ENCODE results near the gene JAM2. TPM values are rescaled to one million over a fixed set of nuclear protein-coding genes. Genes with fewer than 3 reads are reported as not detected.

JAM2 gene
- total and polyA plus RNA-seq, 4 experiments from 2014 or later = 0.39 to 0.67 TPM; not detected in 2

GRCh38 chr21:25643486-25643885 lies 4.4 kb downstream of the JAM2 start:
- no peaks in the 10 kb centered on the region for H3K9me3 ChIP-seq (ENCODE audit: control insufficient read depth in 1 of 2, low read length in 2 of 2)
- H3K36me3 Mint-ChIP-seq = no peaks in the 10 kb centered on the region
- peaks cover 9 to 10% of the 10 kb centered on the region in 2 donors for H3K27me3 Mint-ChIP-seq
- peaks cover 3% of the 10 kb centered on the region for H3K27me3 ChIP-seq (ENCODE audit: insufficient read depth, low read length)
- H3K27ac ChIP-seq (ENCODE audit: low read depth, low read length) = no peak overlapping the region
- intact Hi-C loops (cut with micrococcal nuclease) = no loop called here
- ChIA-PET CTCF (ENCODE audit: partially characterized antibody) (no interaction called here), POLR2A (ENCODE audit: partially characterized antibody) (no interaction called here)
- no peak overlapping the region for H3K27ac Mint-ChIP-seq
- no peaks in the 10 kb centered on the region for H3K36me3 ChIP-seq (ENCODE audit: insufficient read depth, low read length)
- H3K4me3 ChIP-seq (ENCODE audit: low read length in 2 of 2) = no peak overlapping the region
- peaks cover 9 to 17% (median 12%) of the 10 kb centered on the region in 4 donors for H3K4me1 Mint-ChIP-seq
- no peaks in the 10 kb centered on the region for H3K9me3 Mint-ChIP-seq
- no peak overlapping the region for H3K4me3 Mint-ChIP-seq
- peaks cover 14% of the 10 kb centered on the region for H3K4me1 ChIP-seq (ENCODE audit: insufficient read depth, low read length)
- no peak for DNase-seq

DNA sequence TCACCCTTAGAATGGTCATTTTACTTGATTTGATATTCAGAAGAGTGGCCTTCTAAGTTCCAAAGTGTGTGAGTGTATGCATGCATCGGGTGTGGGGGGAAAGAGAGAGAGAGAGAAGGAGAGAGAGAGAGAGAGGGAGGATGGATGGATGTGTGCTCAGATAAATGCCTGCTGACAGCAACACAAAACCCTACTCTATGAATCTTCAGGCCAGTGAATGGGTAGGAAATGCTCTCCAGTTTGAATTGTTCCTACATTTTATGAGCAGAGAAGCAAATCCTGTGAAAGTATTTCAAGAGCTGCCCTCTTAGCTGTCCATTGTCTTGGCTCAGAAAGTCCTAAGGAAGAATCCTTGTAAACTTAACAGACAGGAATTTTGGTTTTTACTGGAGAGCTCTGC lies 7.4 kb downstream of the JAM2 start:
- H3K9me3 ChIP-seq (ENCODE audit: control insufficient read depth in 1 of 2, low read length in 2 of 2) = no peaks in the 10 kb centered on the region
- no peak overlapping the region for H3K4me3 Mint-ChIP-seq
- peaks cover 3 to 4% of the 10 kb centered on the region in 2 donors for H3K27me3 Mint-ChIP-seq
- H3K36me3 Mint-ChIP-seq = no peaks in the 10 kb centered on the region
- peak overlapping the region in 2 of 7 donors; percentile 16 to 62 for H3K27ac Mint-ChIP-seq
- CTCF ChIA-PET (ENCODE audit: partially characterized antibody) = no interaction called here
- H3K27ac ChIP-seq (ENCODE audit: low read depth, low read length) = no peak overlapping the region
- no peaks in the 10 kb centered on the region for H3K9me3 Mint-ChIP-seq
- H3K4me1 Mint-ChIP-seq = no peaks in the 10 kb centered on the region
- POLR2A ChIA-PET (ENCODE audit: partially characterized antibody) = no interaction called here
- H3K4me3 ChIP-seq (ENCODE audit: low read length in 2 of 2) = no peak overlapping the region
- H3K4me1 ChIP-seq (ENCODE audit: insufficient read depth, low read length) = no peaks in the 10 kb centered on the region
- no peaks in the 10 kb centered on the region for H3K27me3 ChIP-seq (ENCODE audit: insufficient read depth, low read length)
- no peak for DNase-seq
- intact Hi-C loops (cut with micrococcal nuclease) = no loop called here
- no peaks in the 10 kb centered on the region for H3K36me3 ChIP-seq (ENCODE audit: insufficient read depth, low read length)

DNA sequence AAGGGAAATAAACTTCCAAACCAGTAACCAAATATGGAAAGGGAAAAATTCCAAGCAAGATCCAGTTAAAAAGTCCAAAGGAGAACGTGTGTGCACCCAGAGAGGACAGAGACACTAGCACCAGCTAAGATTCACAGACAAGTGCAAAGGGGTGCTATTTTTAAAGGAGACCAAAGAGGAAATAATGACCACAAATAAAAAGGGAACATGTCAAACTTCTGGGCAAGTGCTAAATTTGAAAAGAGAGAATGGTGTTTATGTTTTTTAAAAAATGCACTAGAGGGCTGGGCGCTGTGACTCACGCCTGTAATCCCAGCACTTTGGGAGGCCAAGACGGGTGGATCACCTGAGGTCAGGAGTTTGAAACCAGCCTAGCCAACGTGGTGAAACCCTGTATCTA lies 8.6 kb downstream of the JAM2 start:
- CTCF ChIA-PET (ENCODE audit: partially characterized antibody) = interaction anchor here (1.4 kb wide), 1 partner anchor 8 kb away, joined by 4 read pairs; the partner anchor contains the start of gene JAM2

GRCh38 chr21:25649146-25649545 lies 10.1 kb downstream of the JAM2 start:
- no peak for DNase-seq

More for the DNA sequence above, 8.6 kb downstream of the JAM2 start:
- DNase-seq = no peak
- H3K27me3 ChIP-seq (ENCODE audit: insufficient read depth, low read length) = no peaks in the 10 kb centered on the region
- no peaks in the 10 kb centered on the region for H3K4me1 Mint-ChIP-seq
- H3K4me1 ChIP-seq (ENCODE audit: insufficient read depth, low read length) = no peaks in the 10 kb centered on the region
- no peaks in the 10 kb centered on the region for H3K9me3 Mint-ChIP-seq
- no peaks in the 10 kb centered on the region for H3K9me3 ChIP-seq (ENCODE audit: control insufficient read depth in 1 of 2, low read length in 2 of 2)
- intact Hi-C loops (cut with micrococcal nuclease) = no loop called here
- H3K4me3 ChIP-seq (ENCODE audit: low read length in 2 of 2) = no peak overlapping the region
- H3K4me3 Mint-ChIP-seq = no peak overlapping the region
- H3K27me3 Mint-ChIP-seq = peaks cover 1 to 4% of the 10 kb centered on the region in 2 donors
- POLR2A ChIA-PET (ENCODE audit: partially characterized antibody) = no interaction called here
- H3K27ac Mint-ChIP-seq = no peak overlapping the region
- no peaks in the 10 kb centered on the region for H3K36me3 ChIP-seq (ENCODE audit: insufficient read depth, low read length)
- no peak overlapping the region for H3K27ac ChIP-seq (ENCODE audit: low read depth, low read length)
- no peaks in the 10 kb centered on the region for H3K36me3 Mint-ChIP-seq

DNA sequence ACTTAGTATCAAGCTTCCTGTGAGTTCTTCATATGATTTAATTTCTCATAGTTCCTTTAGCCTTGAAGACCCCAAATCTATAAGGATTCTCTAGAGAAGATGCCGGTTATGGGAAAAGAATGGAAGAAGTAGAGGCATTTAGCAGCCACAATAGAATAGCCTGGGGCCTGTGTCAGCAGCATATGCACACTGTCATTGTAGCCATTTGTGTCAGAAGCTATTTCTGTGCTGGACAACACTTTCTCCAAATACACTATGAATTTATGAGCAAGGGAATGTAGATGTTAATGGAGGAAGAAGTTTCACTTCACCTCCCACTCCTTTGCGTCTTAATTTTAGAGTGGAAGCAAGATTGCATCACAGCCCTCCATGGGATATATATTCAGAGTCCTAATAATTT lies 17.4 kb downstream of the JAM2 start:
- no peak overlapping the region for H3K27ac ChIP-seq (ENCODE audit: low read depth, low read length)
- POLR2A ChIA-PET (ENCODE audit: partially characterized antibody) = no interaction called here
- intact Hi-C loops (cut with micrococcal nuclease) = no loop called here
- no peaks in the 10 kb centered on the region for H3K27me3 ChIP-seq (ENCODE audit: insufficient read depth, low read length)
- peaks cover 0 to 3% (median 0%) of the 10 kb centered on the region in 8 donors for H3K9me3 Mint-ChIP-seq
- H3K36me3 Mint-ChIP-seq = no peaks in the 10 kb centered on the region
- no peaks in the 10 kb centered on the region for H3K4me1 ChIP-seq (ENCODE audit: insufficient read depth, low read length)
- H3K9me3 ChIP-seq (ENCODE audit: control insufficient read depth in 1 of 2, low read length in 2 of 2) = no peaks in the 10 kb centered on the region
- peaks cover 0 to 2% of the 10 kb centered on the region in 2 donors for H3K27me3 Mint-ChIP-seq
- DNase-seq = no peak
- no peak overlapping the region for H3K4me3 ChIP-seq (ENCODE audit: low read length in 2 of 2)
- CTCF ChIA-PET (ENCODE audit: partially characterized antibody) = no interaction called here
- H3K27ac Mint-ChIP-seq = no peak overlapping the region
- no peaks in the 10 kb centered on the region for H3K4me1 Mint-ChIP-seq
- H3K36me3 ChIP-seq (ENCODE audit: insufficient read depth, low read length) = no peaks in the 10 kb centered on the region
- no peak overlapping the region for H3K4me3 Mint-ChIP-seq

More at GRCh38 chr21:25649146-25649545, 10.1 kb downstream of the JAM2 start:
- POLR2A ChIA-PET (ENCODE audit: partially characterized antibody) = no interaction called here
- Mint-ChIP-seq H3K27me3 (peaks cover 1 to 4% of the 10 kb centered on the region in 2 donors), H3K36me3 (no peaks in the 10 kb centered on the region), H3K4me3 (no peak overlapping the region), H3K27ac (no peak overlapping the region), H3K4me1 (no peaks in the 10 kb centered on the region), H3K9me3 (no peaks in the 10 kb centered on the region)
- Histone ChIP-seq H3K4me1 (ENCODE audit: insufficient read depth, low read length) (no peaks in the 10 kb centered on the region), H3K27me3 (ENCODE audit: insufficient read depth, low read length) (no peaks in the 10 kb centered on the region), H3K9me3 (ENCODE audit: control insufficient read depth in 1 of 2, low read length in 2 of 2) (no peaks in the 10 kb centered on the region), H3K36me3 (ENCODE audit: insufficient read depth, low read length) (no peaks in the 10 kb centered on the region), H3K4me3 (ENCODE audit: low read length in 2 of 2) (no peak overlapping the region), H3K27ac (ENCODE audit: low read depth, low read length) (no peak overlapping the region)
- intact Hi-C loops (cut with micrococcal nuclease) = no loop called here
- CTCF ChIA-PET (ENCODE audit: partially characterized antibody) = interaction anchor here (1.4 kb wide), 1 partner anchor 10 kb away, joined by 4 read pairs; the partner anchor contains the start of gene JAM2

DNA sequence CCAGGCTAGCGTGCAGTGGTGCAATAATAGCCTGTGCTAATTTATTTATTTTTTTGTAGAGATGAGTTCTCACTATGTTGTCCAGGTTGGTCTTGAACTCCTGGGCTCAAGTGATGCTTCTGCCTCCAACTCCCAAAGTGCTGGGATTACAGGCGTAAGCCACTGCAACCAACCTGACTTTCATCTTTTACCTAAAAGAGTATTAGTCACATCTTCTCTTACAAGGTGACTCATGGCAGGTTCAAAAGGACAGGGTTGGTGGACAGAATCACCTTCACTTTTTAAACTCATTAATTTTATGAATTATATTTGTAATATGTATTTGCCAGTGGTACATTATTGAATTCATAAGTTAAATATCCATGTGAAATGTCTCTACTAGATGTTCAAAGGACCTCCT lies 18.1 kb downstream of the JAM2 start:
- H3K4me3 Mint-ChIP-seq = no peak overlapping the region

DNA sequence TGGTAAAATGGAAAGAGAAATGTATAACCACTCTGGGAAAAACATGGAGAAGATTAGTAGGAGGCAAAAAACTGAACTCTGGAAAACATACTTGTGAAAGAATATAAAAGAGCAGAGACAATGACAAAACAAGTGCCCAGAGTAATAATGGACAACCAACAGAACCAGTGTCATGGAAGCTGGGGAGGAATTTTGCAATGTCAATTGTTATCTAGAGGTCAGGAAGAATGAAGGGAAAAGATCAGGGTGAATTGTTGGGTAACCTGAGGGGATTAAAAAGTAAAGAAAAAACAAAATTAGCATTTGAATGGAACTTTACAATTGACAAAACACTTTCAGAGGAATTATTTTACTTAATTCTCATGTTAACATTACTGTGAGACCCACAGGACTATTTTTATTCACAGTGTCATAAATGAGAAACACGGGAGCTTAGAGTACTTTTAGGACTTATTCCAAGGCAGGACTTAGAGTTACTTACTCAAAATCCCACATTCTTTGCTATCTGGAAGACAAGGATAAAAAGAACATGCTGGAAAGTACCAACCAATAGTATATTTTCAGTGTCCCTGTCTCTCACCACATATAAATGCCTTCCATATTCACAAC lies 19.5 kb downstream of the JAM2 start:
- DNase-seq = no peak
- no peaks in the 10 kb centered on the region for H3K27me3 ChIP-seq (ENCODE audit: insufficient read depth, low read length)
- ChIA-PET POLR2A (ENCODE audit: partially characterized antibody) (no interaction called here), CTCF (ENCODE audit: partially characterized antibody) (no interaction called here)
- H3K4me1 ChIP-seq (ENCODE audit: insufficient read depth, low read length) = no peaks in the 10 kb centered on the region
- H3K27ac ChIP-seq (ENCODE audit: low read depth, low read length) = no peak overlapping the region
- intact Hi-C loops (cut with micrococcal nuclease) = no loop called here
- Mint-ChIP-seq H3K4me3 (no peak overlapping the region), H3K27me3 (peaks cover 0 to 2% of the 10 kb centered on the region in 2 donors), H3K27ac (no peak overlapping the region), H3K36me3 (no peaks in the 10 kb centered on the region), H3K4me1 (no peaks in the 10 kb centered on the region), H3K9me3 (peaks cover 0 to 3% (median 0%) of the 10 kb centered on the region in 8 donors)
- H3K9me3 ChIP-seq (ENCODE audit: control insufficient read depth in 1 of 2, low read length in 2 of 2) = no peaks in the 10 kb centered on the region
- H3K4me3 ChIP-seq (ENCODE audit: low read length in 2 of 2) = no peak overlapping the region
- no peaks in the 10 kb centered on the region for H3K36me3 ChIP-seq (ENCODE audit: insufficient read depth, low read length)

More for the DNA sequence above, 18.1 kb downstream of the JAM2 start:
- Mint-ChIP-seq H3K36me3 (no peaks in the 10 kb centered on the region), H3K27ac (no peak overlapping the region), H3K9me3 (peaks cover 0 to 3% (median 0%) of the 10 kb centered on the region in 8 donors), H3K4me1 (no peaks in the 10 kb centered on the region), H3K27me3 (peaks cover 0 to 2% of the 10 kb centered on the region in 2 donors)
- no peaks in the 10 kb centered on the region for H3K9me3 ChIP-seq (ENCODE audit: control insufficient read depth in 1 of 2, low read length in 2 of 2)
- ChIA-PET CTCF (ENCODE audit: partially characterized antibody) (no interaction called here), POLR2A (ENCODE audit: partially characterized antibody) (no interaction called here)
- no peak overlapping the region for H3K27ac ChIP-seq (ENCODE audit: low read depth, low read length)
- H3K36me3 ChIP-seq (ENCODE audit: insufficient read depth, low read length) = no peaks in the 10 kb centered on the region
- DNase-seq = no peak
- intact Hi-C loops (cut with micrococcal nuclease) = no loop called here
- no peak overlapping the region for H3K4me3 ChIP-seq (ENCODE audit: low read length in 2 of 2)
- no peaks in the 10 kb centered on the region for H3K27me3 ChIP-seq (ENCODE audit: insufficient read depth, low read length)
- no peaks in the 10 kb centered on the region for H3K4me1 ChIP-seq (ENCODE audit: insufficient read depth, low read length)

All from CD4-positive, alpha-beta memory T cell (primary cell).